K562 (cell line): ENCODE measurements around the gene CYSRT1. TPM values are rescaled to one million over a fixed set of nuclear protein-coding genes. Genes with fewer than 3 reads are reported as not detected.
A peak's percentile ranks its signal among the peaks of the same experiment; 100 is the strongest.

ENCODE experiments used
- FOXJ2 ChIP-seq: fragments of 200-800 bp; sonication (Bioruptor generic); IDR thresholded peaks from 2 replicates; pipeline ENCODE4 v1.6.1; 2016; ENCODE audit warnings: missing genetic modification characterization, missing compliant biosample characterization
- HIVEP1 ChIP-seq: fragments of 250-450 bp; sonication (Bioruptor Pico); IDR thresholded peaks from 2 replicates; pipeline ENCODE4 v1.4.0; 2020; ENCODE audit warnings: mild to moderate bottlenecking
- HMGN3 ChIP-seq: IDR thresholded peaks from 2 replicates; pipeline ENCODE4 v1.6.1; 2011; ENCODE audit warnings: borderline replicate concordance, low read depth, mild to moderate bottlenecking, mixed read lengths, low read length; ENCODE audit not compliant: insufficient read length; ENCODE audit errors: extremely low read depth
- MEF2A ChIP-seq: IDR thresholded peaks from 2 replicates; pipeline ENCODE4 v1.6.1; 2011; ENCODE audit warnings: low read depth, mild to moderate bottlenecking, low read length, moderate library complexity; ENCODE audit not compliant: control insufficient read depth
- SRF ChIP-seq, 2 experiments: fragments of 250-450, 450-650 bp in 1 of 2; sonication (Bioruptor Pico) in 1 of 2; sonication (generic) in 1 of 2; formaldehyde crosslinking; IDR thresholded peaks; 2 replicates each; pipeline versions ENCODE4 v1.5.0 to v1.5.1; 2020 to 2022; ENCODE audit warnings: mild to moderate bottlenecking in 1 of 2, missing genetic modification reagents in 1 of 2
- TEAD2 ChIP-seq: fragments of 450-650 bp; IDR thresholded peaks from 2 replicates; pipeline ENCODE4 v1.6.1; 2016; ENCODE audit warnings: missing genetic modification characterization, control low read depth, missing compliant biosample characterization
- ZBTB8A ChIP-seq: fragments of 450-650 bp; IDR thresholded peaks from 2 replicates; pipeline ENCODE4 v1.6.1; 2018; ENCODE audit warnings: mild to moderate bottlenecking, moderate library complexity; ENCODE audit not compliant: partially characterized antibody
- ZMIZ1 ChIP-seq, 2 experiments: fragments of 150-350 bp in 1 of 2; IDR thresholded peaks; 2 replicates each; pipeline ENCODE4 v1.6.1; 2012 to 2016; ENCODE audit warnings: low read depth in 2 of 2, low read length in 2 of 2, mild to moderate bottlenecking in 1 of 2, moderate library complexity in 1 of 2
- ZNF324 ChIP-seq: fragments of 250-450 bp; sonication (Bioruptor Pico); IDR thresholded peaks from 2 replicates; pipeline ENCODE4 v1.4.0; 2020; ENCODE audit warnings: mild to moderate bottlenecking
- ZNF408 ChIP-seq: fragments of 250-450 bp; sonication (Bioruptor Pico); IDR thresholded peaks from 2 replicates; pipeline ENCODE4 v1.4.0; 2020; ENCODE audit warnings: low read depth, mild to moderate bottlenecking, moderate library complexity
- ZNF561 ChIP-seq: fragments of 450-650 bp; formaldehyde crosslinking; conservative IDR thresholded peaks from 2 replicates; pipeline ENCODE4 v1.4.0; 2020; ENCODE audit warnings: mild to moderate bottlenecking, moderate library complexity
- ZNF778 ChIP-seq: fragments of 450-650 bp; formaldehyde crosslinking; IDR thresholded peaks from 2 replicates; pipeline ENCODE4 v1.4.0; 2020; ENCODE audit warnings: mild to moderate bottlenecking, moderate library complexity
- polyA plus RNA-seq, 8 experiments: library from polyadenylated mRNA; depleted of rRNA in 4 of 8; stranded (reverse) in 5 of 8; unstranded in 3 of 8; fragments of >200 nt; fragmentation: Nextera tagmentation in 2 of 8; fragmentation: Illumina TruSeq in 1 of 8; extraction: Ambion mirVana in 2 of 8; extraction: Trizol in 1 of 8; gene quantifications; 2 replicates each; pipeline versions ENCODE4 v1.2.1 to v1.2.3, GENCODE V29; 2011 to 2014; ENCODE audit warnings: inconsistent platforms in 1 of 8, missing spikeins in 1 of 8
- total RNA-seq, 7 experiments: library from RNA; depleted of rRNA in 6 of 7; stranded (reverse); fragments of >200 nt in 6 of 7; fragmentation: Illumina TruSeq in 2 of 7; extraction: Trizol in 2 of 7; gene quantifications; 2 replicates each; pipeline versions ENCODE4 v1.2.1 to v1.2.3, GENCODE V29; 2011 to 2021; ENCODE audit warnings: low replicate concordance in 1 of 7
- TF ChIP-seq, protein P1 (sequence below), 2 experiments: fragments of 450-650 bp; IDR thresholded peaks; 2 replicates each; pipeline ENCODE4 v1.6.1; 2016
- TF ChIP-seq, protein P2 (sequence below): sonication (generic); formaldehyde crosslinking; IDR thresholded peaks from 2 replicates; pipeline ENCODE4 v1.8.0; 2023; ENCODE audit warnings: missing genetic modification reagents, mild to moderate bottlenecking, borderline replicate concordance

CYSRT1 gene
- total and polyA plus RNA-seq, 9 of the 15 experiments (the other 6 are each of a cell fraction or from before 2014, with no cell fraction given) = 0.04 to 1.4 (median 0.42) TPM; not detected in 3

DNA sequence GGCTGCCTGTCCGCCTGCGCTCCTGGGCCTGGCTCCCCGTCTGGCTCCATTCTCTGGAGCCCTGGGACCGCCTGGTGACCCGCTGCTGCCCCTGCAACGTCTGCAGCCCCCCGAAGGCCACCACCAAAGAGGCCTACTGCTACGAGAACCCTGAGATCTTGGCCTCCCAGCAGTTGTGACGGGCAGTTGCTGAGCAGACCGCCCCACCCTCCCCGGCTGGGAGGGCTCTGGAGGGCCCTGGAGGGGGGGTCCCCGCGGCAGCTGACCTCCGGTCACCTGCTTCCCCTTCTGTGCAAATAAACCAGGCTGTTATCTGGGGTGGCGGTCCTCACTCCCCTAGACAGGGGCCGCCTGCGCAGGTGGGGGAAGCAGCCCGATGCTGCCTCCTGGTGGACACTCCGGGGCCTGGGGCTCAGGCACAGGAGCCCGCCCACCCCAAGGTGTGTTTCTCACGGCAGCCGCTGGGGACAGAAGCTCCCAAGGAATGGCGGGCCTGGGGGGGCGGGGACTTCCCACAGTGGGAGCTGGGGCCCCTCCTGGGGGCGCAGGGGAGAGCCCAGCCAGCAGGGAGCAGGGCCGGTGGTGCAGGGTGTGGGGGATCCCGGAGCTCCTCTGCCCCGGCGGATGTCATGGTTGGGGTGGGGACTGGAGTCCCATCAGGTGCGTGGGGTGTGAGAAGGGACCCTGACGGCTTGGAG lies 11.4 kb downstream of the CYSRT1 start (continued):
- TF ChIP-seq, protein P1, sequence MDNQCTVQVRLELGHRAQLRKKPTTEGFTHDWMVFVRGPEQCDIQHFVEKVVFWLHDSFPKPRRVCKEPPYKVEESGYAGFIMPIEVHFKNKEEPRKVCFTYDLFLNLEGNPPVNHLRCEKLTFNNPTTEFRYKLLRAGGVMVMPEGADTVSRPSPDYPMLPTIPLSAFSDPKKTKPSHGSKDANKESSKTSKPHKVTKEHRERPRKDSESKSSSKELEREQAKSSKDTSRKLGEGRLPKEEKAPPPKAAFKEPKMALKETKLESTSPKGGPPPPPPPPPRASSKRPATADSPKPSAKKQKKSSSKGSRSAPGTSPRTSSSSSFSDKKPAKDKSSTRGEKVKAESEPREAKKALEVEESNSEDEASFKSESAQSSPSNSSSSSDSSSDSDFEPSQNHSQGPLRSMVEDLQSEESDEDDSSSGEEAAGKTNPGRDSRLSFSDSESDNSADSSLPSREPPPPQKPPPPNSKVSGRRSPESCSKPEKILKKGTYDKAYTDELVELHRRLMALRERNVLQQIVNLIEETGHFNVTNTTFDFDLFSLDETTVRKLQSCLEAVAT (IDR thresholded peaks at IDR 0.05) = peak in 1 of 2 experiments; percentile 70; a peak in 1 of 4 replicates
- TF ChIP-seq ZNF324 (CRISPR knock-in tag) (no peak), ZMIZ1 (IDR thresholded peaks at IDR 0.05; ENCODE audit: low read depth in 2 of 2, low read length in 2 of 2) (peak in 1 of 2 experiments; percentile 72; a peak in 1 of 4 replicates), SRF (CRISPR knock-in tag; IDR thresholded peaks at IDR 0.05) (0 out of 4 replicates have a peak, but pooled peaks of 1 of the 2 experiments have one; percentile 50), MEF2A (no peak), HMGN3 (peak; percentile 88), FOXJ2 (no peak), ZBTB8A (no peak), HIVEP1 (CRISPR knock-in tag) (no peak), ZNF561 (CRISPR knock-in tag) (no peak), TEAD2 (tag) (no peak), ZNF778 (CRISPR knock-in tag) (no peak), ZNF408 (CRISPR knock-in tag) (no peak)
- TF ChIP-seq, protein P2, sequence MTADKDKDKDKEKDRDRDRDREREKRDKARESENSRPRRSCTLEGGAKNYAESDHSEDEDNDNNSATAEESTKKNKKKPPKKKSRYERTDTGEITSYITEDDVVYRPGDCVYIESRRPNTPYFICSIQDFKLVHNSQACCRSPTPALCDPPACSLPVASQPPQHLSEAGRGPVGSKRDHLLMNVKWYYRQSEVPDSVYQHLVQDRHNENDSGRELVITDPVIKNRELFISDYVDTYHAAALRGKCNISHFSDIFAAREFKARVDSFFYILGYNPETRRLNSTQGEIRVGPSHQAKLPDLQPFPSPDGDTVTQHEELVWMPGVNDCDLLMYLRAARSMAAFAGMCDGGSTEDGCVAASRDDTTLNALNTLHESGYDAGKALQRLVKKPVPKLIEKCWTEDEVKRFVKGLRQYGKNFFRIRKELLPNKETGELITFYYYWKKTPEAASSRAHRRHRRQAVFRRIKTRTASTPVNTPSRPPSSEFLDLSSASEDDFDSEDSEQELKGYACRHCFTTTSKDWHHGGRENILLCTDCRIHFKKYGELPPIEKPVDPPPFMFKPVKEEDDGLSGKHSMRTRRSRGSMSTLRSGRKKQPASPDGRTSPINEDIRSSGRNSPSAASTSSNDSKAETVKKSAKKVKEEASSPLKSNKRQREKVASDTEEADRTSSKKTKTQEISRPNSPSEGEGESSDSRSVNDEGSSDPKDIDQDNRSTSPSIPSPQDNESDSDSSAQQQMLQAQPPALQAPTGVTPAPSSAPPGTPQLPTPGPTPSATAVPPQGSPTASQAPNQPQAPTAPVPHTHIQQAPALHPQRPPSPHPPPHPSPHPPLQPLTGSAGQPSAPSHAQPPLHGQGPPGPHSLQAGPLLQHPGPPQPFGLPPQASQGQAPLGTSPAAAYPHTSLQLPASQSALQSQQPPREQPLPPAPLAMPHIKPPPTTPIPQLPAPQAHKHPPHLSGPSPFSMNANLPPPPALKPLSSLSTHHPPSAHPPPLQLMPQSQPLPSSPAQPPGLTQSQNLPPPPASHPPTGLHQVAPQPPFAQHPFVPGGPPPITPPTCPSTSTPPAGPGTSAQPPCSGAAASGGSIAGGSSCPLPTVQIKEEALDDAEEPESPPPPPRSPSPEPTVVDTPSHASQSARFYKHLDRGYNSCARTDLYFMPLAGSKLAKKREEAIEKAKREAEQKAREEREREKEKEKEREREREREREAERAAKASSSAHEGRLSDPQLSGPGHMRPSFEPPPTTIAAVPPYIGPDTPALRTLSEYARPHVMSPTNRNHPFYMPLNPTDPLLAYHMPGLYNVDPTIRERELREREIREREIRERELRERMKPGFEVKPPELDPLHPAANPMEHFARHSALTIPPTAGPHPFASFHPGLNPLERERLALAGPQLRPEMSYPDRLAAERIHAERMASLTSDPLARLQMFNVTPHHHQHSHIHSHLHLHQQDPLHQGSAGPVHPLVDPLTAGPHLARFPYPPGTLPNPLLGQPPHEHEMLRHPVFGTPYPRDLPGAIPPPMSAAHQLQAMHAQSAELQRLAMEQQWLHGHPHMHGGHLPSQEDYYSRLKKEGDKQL (CRISPR knock-in tag) = 0 out of 2 replicates have a peak, but pooled peaks have one; percentile 32
